ENCODE data around the gene ESRP2. TPM values are rescaled to one million over a fixed set of nuclear protein-coding genes. Genes with fewer than 3 reads are reported as not detected.

ESRP2 gene
- total RNA-seq, 1 donor from 2014 or later = 5.4 TPM

- Mint-ChIP-seq H3K27ac (no peak overlapping the region), H3K27me3 (ENCODE audit: insufficient read depth, low read depth) (peaks cover 7% of the 10 kb centered on the region), H3K4me1 (no peaks in the 10 kb centered on the region), H3K9me3 (no peaks in the 10 kb centered on the region), H3K4me3 (no peak overlapping the region), H3K36me3 (peaks cover 1% of the 10 kb centered on the region)
- no peaks in the 10 kb centered on the region for H3K27me3 ChIP-seq
- no peak overlapping the region for H3K4me2 ChIP-seq
- no peaks in the 10 kb centered on the region for H3K36me3 ChIP-seq
- DNase-seq (ENCODE audit: low spot score) = no peak
- H3K79me2 ChIP-seq (ENCODE audit: low read depth) = no peaks in the 10 kb centered on the region
- H3K27ac ChIP-seq = no peak overlapping the region
- no peaks in the 10 kb centered on the region for H3K9me3 ChIP-seq (ENCODE audit: low read depth)
- no peak overlapping the region for H3K4me3 ChIP-seq
- no peaks in the 10 kb centered on the region for H3K4me1 ChIP-seq
- no peak overlapping the region for H3K9ac ChIP-seq
- H2AFZ ChIP-seq (replicated peaks) = no peak overlapping the region
- TF ChIP-seq CTCF (IDR thresholded peaks at IDR 0.05) = no peak
- TF ChIP-seq EZH2phosphoT487 (IDR thresholded peaks at IDR 0.05) = no peak
- no peak for TF ChIP-seq EZH2 (IDR thresholded peaks at IDR 0.05)
- peaks cover 7% of the 10 kb centered on the region for H3F3A ChIP-seq (ENCODE audit: low read depth)
- peaks cover 14% of the 10 kb centered on the region for H4K20me1 ChIP-seq (ENCODE audit: low read depth)
Observed at GRCh38 chr16:68228652-68229051, 7.3 kb downstream of the ESRP2 start.

- Histone ChIP-seq H2AFZ (replicated peaks) (no peak overlapping the region), H3K4me3 (no peak overlapping the region), H3K27me3 (no peaks in the 10 kb centered on the region), H3K9me3 (ENCODE audit: low read depth) (no peaks in the 10 kb centered on the region), H3K27ac (no peak overlapping the region), H4K20me1 (ENCODE audit: low read depth) (peaks cover 18% of the 10 kb centered on the region), H3F3A (ENCODE audit: low read depth) (peaks cover 7% of the 10 kb centered on the region), H3K79me2 (ENCODE audit: low read depth) (no peaks in the 10 kb centered on the region), H3K36me3 (no peaks in the 10 kb centered on the region), H3K4me2 (no peak overlapping the region), H3K9ac (no peak overlapping the region), H3K4me1 (no peaks in the 10 kb centered on the region)
- H3K27ac Mint-ChIP-seq = no peak overlapping the region
- H3K9me3 Mint-ChIP-seq = no peaks in the 10 kb centered on the region
- no peak overlapping the region for H3K4me3 Mint-ChIP-seq
- H3K36me3 Mint-ChIP-seq = no peaks in the 10 kb centered on the region
- H3K27me3 Mint-ChIP-seq (ENCODE audit: insufficient read depth, low read depth) = peaks cover 7% of the 10 kb centered on the region
- TF ChIP-seq EZH2 (IDR thresholded peaks at IDR 0.05) (no peak), EZH2phosphoT487 (IDR thresholded peaks at IDR 0.05) (no peak), CTCF (IDR thresholded peaks at IDR 0.05) (no peak)
- no peak for DNase-seq (ENCODE audit: low spot score)
- no peaks in the 10 kb centered on the region for H3K4me1 Mint-ChIP-seq
Observed at GRCh38 chr16:68227850-68228553, 7.9 kb downstream of the ESRP2 start.

GRCh38 chr16:68227183-68227793 lies 8.6 kb downstream of the ESRP2 start:
- Histone ChIP-seq H3F3A (ENCODE audit: low read depth) (peaks cover 7% of the 10 kb centered on the region), H3K27me3 (no peaks in the 10 kb centered on the region), H4K20me1 (ENCODE audit: low read depth) (peaks cover 23% of the 10 kb centered on the region), H3K4me1 (no peaks in the 10 kb centered on the region), H3K9ac (no peak overlapping the region), H3K79me2 (ENCODE audit: low read depth) (no peaks in the 10 kb centered on the region), H3K27ac (no peak overlapping the region), H3K9me3 (ENCODE audit: low read depth) (no peaks in the 10 kb centered on the region), H3K4me2 (no peak overlapping the region), H3K4me3 (no peak overlapping the region), H3K36me3 (no peaks in the 10 kb centered on the region), H2AFZ (replicated peaks) (no peak overlapping the region)
- Mint-ChIP-seq H3K27ac (no peak overlapping the region), H3K9me3 (no peaks in the 10 kb centered on the region), H3K36me3 (no peaks in the 10 kb centered on the region), H3K27me3 (ENCODE audit: insufficient read depth, low read depth) (peaks cover 2% of the 10 kb centered on the region), H3K4me3 (no peak overlapping the region), H3K4me1 (no peaks in the 10 kb centered on the region)
- DNase-seq (ENCODE audit: low spot score) = no peak
- no peak for TF ChIP-seq CTCF (IDR thresholded peaks at IDR 0.05)
- no peak for TF ChIP-seq EZH2 (IDR thresholded peaks at IDR 0.05)
- TF ChIP-seq EZH2phosphoT487 (IDR thresholded peaks at IDR 0.05) = no peak
